ENCODE data around the gene ROR1.

ROR1 gene

DNA sequence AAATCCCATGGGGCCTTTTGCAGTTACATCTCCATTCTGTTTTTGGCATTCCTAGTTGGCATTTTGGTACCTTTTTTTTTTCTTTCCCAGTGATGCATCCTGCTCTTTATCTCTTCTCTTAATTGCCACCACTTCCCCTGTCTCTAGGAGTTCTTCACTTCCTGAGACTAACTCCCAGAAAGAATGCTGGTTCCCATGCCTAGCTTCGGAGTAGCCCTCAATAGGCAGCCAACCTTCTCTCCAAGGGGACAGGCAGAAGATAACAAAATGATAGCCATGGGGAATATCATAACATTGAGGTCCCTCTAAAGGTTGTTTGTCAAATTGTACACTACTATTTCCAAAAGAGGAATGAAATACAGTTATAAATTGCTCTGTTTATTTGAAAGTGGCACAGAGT is 279.0 kb downstream of the ROR1 start:
- Histone ChIP-seq H3K27ac (no peak overlapping the region), H3K4me1 (ENCODE audit: control insufficient read depth in 1 of 2, insufficient read depth in 1 of 2, low read depth in 1 of 2, low read length in 1 of 2) (no peaks in the 10 kb centered on the region), H3K36me3 (no peaks in the 10 kb centered on the region), H3K4me3 (ENCODE audit: low read depth in 1 of 2, low read length in 1 of 2) (no peak overlapping the region), H3K27me3 (no peaks in the 10 kb centered on the region), H3K9me3 (no peaks in the 10 kb centered on the region)
- no peak for TF ChIP-seq CTCF (IDR thresholded peaks at IDR 0.05)

DNA sequence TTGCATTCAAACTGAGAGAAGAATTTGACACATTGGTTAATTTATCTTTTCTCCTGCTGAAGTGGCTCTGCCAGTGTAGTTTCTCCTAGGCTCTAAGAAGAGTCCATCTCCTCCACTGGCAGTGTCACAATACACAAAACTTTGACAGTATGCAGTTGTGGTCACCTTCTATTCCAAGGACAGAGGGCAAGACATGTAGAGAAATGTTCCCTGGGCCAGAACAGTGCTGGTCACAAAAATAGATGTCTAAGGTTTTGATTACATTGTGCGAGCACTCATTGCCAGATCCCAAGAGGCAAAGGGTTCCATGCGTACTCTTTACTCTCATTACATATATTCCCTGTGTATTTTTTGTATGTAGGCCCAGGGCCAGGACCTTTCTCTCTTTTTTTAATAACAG is 281.5 kb downstream of the ROR1 start:
- Histone ChIP-seq H3K27me3 (no peaks in the 10 kb centered on the region), H3K27ac (no peak overlapping the region), H3K36me3 (no peaks in the 10 kb centered on the region), H3K4me3 (ENCODE audit: low read depth in 1 of 2, low read length in 1 of 2) (no peak overlapping the region), H3K4me1 (ENCODE audit: control insufficient read depth in 1 of 2, insufficient read depth in 1 of 2, low read depth in 1 of 2, low read length in 1 of 2) (no peaks in the 10 kb centered on the region), H3K9me3 (no peaks in the 10 kb centered on the region)
- no peak for TF ChIP-seq CTCF (IDR thresholded peaks at IDR 0.05)

DNA sequence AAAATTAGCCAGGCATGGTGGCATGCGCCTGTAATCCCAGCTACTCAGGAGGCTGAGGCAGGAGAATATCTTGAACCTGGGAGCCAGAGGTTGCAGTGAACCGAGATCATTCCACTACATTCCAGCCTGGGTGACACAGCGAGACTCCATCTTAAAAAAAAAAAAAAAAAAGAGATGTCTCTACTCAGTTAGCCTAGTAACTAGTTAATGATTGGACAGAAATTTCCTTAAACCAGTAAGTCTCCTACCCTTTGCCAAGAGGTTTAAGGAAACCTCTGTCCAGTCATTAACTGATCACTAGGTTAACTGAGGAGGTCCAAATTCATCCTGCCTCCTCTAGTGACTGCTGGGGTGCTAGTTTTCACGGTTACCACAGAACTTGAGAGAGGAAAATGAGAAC is 285.7 kb downstream of the ROR1 start:
- Histone ChIP-seq H3K4me1 (ENCODE audit: control insufficient read depth in 1 of 2, insufficient read depth in 1 of 2, low read depth in 1 of 2, low read length in 1 of 2) (no peaks in the 10 kb centered on the region), H3K36me3 (no peaks in the 10 kb centered on the region), H3K27ac (no peak overlapping the region), H3K27me3 (no peaks in the 10 kb centered on the region), H3K9me3 (no peaks in the 10 kb centered on the region), H3K4me3 (ENCODE audit: low read depth in 1 of 2, low read length in 1 of 2) (no peak overlapping the region)
- TF ChIP-seq CTCF (IDR thresholded peaks at IDR 0.05): no peak

GRCh38 chr1:64060611-64061302 is 286.9 kb downstream of the ROR1 start:
- H3K4me1 ChIP-seq (ENCODE audit: control insufficient read depth in 1 of 2, insufficient read depth in 1 of 2, low read depth in 1 of 2, low read length in 1 of 2): no peaks in the 10 kb centered on the region

GRCh38 chr1:64061430-64062104 is 287.8 kb downstream of the ROR1 start:
- no peak for TF ChIP-seq CTCF (IDR thresholded peaks at IDR 0.05)
- no peaks in the 10 kb centered on the region for H3K27me3 ChIP-seq
- no peak overlapping the region for H3K27ac ChIP-seq
- H3K4me1 ChIP-seq (ENCODE audit: control insufficient read depth in 1 of 2, insufficient read depth in 1 of 2, low read depth in 1 of 2, low read length in 1 of 2): no peaks in the 10 kb centered on the region
- no peaks in the 10 kb centered on the region for H3K36me3 ChIP-seq
- H3K4me3 ChIP-seq (ENCODE audit: low read depth in 1 of 2, low read length in 1 of 2): no peak overlapping the region
- H3K9me3 ChIP-seq: no peaks in the 10 kb centered on the region

More at GRCh38 chr1:64060611-64061302, 286.9 kb downstream of the ROR1 start:
- no peaks in the 10 kb centered on the region for H3K36me3 ChIP-seq
- H3K4me3 ChIP-seq (ENCODE audit: low read depth in 1 of 2, low read length in 1 of 2): no peak overlapping the region
- H3K9me3 ChIP-seq: no peaks in the 10 kb centered on the region
- TF ChIP-seq CTCF (IDR thresholded peaks at IDR 0.05): no peak
- H3K27ac ChIP-seq: no peak overlapping the region
- H3K27me3 ChIP-seq: no peaks in the 10 kb centered on the region

Data from neutrophil (primary cell).